GM19193 (cell line): ENCODE data around the gene CFL1.

Source experiments
- POLR2A ChIP-seq: IDR thresholded peaks from 4 replicates; pipeline ENCODE4 v1.6.1; 2011; ENCODE audit not compliant: insufficient read depth, insufficient read length; ENCODE audit errors: extremely low read depth

The CFL1 gene

DNA sequence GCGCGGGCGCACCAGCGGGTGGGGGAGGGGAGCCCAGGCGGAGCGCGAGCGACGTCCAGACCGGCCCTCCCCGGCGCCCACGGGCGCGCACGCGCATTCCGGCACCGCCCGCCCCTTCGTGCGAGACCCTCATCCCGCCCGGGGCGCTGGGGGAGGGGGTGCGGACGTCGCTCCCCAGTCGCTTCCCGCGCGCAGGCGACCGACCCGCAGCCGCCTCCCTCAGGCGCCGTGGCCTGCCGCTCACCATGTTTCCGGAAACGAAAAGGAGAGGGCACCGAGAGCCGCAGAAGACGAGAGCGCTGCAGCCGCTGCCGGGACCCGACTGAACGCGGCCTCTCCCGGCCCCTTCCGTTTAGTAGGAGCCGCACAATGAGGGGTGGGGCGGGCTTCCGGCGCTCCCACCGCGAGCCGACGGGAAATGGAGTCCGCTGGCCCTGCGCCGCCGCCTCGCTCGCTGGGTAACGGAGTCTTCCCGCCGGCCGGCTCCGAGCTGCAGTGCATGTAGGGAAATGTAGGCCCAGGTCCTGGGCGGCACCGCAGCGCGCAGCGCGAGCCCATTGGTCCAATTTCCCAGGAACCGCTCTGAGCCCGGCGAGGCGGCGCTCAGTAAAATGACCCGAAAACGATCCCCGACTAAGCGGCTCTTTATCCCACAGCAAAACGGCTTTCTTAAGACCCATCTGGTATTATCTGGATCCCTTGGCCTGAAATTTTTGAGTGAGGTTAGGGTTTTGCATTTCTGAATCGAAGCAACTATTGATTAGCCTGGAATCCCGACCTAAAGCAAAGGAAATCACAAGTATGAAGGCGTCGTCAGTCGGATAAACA is at the start of gene CFL1:
TSS of gene CFL1 (minus strand) at position 328 of the 828 bp plus-strand sequence. CDS start at position 247, 81 bp downstream.
- peak; percentile 99 for TF ChIP-seq POLR2A

DNA sequence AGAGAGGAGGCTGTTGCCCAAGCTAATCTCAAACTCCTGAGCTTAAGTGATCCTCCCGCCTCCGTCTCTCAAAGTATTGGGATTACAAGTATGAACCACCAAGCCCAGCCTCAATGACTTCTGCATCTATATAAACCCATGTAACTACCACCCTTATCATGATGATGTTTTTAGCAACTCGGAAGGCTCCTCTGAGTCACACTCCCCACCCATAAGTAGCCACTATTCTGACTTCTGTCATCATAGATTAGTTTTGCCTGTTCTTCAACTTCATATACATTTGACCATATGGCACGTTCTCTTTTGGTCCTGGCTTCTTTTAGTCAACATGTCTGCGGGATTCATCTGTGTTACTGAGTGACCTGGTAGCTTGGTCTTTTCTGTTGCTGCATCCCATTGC is 48.6 kb upstream of the CFL1 start:
- no peak for TF ChIP-seq POLR2A

DNA sequence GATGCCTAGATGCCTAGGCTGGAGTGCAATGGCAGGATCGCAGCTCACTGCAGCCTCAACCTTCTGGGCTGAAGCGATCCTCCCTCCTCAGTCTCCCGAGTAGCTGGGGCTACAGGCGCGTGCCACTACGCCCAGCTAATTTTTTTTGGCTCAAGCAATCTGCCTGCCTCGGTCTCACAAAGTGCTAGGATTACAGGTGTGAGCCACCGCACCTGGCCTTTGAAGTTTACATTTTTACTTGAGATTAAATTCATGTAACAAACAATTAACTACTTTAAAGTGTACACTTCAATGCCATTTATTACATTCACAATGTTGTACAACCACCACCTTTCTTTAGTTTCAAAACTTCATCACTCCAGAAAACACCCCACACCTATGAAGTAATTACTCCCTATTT is 45.7 kb upstream of the CFL1 start:
- no peak for TF ChIP-seq POLR2A

DNA sequence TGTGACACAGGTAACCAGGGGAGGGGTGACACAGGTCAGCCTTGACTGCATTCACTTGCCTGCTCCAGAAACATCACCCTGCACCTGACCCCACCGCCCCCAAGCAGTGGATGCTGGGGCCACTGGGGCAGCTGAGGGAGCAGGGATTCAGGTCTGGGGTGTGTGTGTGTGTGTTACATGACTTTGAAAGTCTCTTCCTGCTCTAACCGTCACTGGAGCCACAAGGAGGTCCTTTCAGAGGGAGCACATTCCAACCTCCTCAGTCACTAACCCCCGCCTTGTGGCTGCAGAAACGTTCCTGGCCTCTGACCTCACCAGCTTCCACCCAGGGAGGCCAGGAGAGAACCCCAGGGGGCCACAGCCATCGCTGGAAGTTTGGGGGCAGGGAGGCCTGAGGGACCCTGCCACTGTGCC is 45.1 kb upstream of the CFL1 start:
- no peak for TF ChIP-seq POLR2A

DNA sequence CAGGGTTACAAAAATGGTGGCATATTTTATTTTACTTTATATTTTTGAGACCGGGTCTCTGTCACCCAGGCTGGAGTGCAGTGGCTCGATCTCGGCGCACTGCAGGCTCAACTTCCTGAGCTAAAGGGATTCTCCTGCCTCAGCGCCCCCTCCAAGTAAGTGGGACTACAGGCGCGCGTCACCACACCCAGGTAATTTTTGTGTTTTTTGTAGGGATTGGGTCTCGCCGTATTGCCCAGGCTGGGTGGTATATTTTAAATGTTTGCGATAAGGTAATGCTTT is 42.9 kb upstream of the CFL1 start:
- no peak for TF ChIP-seq POLR2A

DNA sequence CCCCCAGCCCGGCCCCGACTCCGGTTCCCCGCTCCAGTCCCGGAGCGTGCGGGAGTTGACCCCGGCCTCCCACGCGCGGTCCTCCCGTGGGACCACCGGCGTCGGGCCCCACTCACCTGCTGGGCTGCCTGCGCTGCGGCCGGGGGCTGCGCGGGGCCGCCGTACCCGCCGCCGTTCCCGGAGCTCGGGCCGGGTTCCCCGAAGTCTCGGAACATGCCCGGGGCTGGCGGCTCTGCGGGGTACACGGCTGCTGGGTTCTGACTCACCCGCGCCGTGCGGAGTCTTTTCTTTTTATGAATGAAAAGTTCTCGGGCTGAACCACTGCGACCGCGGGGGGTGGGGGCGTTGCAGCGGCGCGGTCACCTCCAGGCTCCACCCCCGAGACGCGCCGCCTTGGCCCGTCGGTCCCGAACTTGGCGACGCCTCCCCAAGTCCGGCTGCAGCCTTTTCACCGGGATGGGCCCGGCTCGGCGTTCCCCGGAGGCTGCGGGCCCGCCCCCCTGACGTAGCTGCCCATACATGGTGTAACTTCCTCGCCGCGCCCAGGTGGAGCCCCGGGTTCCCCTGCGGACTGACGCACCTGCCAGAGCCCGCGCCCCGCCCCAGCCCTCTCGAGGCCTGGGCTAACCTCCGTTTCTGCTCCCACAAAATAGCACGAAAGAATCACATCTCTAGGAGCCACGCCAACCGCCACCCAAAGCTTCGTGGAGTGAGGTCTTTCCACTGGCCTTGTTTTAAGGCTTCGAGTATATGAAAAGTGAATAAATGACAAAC is 42.3 kb upstream of the CFL1 start, which contains the start of gene FOSL1:
TSS of gene FOSL1 (minus strand) at position 264 of the 774 bp plus-strand sequence. CDS start at position 215, 49 bp downstream.
- peak; percentile 88 for TF ChIP-seq POLR2A

DNA sequence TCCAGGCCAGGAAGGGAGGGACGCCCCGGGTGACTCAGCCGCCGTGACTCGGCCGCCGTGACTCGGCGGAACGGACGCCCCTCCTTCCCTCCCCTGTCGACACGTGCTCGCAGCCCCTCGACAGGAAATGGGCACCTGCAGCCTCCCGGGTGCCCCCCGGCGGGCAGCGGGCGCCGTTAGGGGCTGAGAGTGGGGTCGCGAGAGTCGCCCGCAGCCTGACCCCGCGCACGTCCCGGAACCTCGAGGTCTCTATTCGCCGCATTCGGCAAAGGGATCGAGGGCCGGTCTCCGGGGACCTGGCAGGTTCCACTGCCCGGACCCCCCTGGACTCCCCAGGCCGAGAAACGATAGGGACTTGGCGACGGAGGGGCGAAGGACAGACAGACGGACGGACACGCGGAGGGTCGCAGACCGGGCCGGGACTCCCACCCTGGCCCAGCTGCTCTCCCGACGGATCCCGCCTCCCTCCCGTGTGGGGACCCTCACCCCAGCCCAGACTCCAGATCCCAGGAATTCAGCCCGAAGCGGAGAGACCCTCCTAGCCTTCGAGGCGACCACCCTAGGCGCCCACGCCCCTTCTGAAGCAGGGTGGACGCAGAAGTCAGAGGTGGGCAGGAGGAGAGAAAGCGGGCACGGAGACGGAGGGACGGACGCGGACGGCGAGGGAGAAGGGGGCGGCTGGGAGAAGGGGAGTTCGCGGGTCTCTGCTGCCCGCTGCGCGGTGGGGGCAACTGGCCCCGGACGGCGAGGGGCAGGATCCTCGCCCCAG is 41.6 kb upstream of the CFL1 start:
- peak; percentile 55 for TF ChIP-seq POLR2A

DNA sequence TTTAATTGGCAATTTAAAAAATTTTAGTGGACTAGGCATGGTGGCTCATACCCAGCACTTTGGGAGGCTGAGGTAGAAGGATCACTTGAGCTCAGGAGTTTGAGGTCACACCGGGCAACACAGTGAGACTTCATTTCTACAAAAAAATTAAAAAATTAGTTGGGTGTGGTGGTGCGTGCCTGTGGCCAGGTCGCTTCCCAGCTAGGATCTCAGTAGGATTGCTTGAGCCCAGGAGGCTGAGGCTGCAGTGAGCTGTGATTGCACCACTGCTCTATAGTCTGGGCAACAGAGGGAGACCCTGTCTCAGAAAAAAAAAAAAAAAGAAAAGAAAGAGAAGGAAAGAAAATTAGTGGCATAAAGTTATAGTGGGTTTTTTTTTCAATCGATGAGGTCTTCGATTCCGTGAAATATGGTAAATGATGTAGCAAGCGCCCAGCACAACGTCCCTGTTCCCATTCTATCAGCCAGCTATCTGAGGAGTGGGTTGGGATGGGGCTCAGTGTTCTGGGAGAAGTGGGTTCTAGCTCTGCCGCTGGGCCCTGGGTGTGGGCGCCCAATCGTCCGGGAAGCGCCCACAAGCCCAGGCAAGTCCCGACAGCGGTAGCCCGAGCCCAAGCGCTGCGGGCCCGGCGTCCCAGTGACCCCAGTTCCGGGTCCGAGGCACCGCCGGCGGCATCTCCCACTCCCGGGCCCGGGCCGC is 40.8 kb upstream of the CFL1 start:
- no peak for TF ChIP-seq POLR2A

DNA sequence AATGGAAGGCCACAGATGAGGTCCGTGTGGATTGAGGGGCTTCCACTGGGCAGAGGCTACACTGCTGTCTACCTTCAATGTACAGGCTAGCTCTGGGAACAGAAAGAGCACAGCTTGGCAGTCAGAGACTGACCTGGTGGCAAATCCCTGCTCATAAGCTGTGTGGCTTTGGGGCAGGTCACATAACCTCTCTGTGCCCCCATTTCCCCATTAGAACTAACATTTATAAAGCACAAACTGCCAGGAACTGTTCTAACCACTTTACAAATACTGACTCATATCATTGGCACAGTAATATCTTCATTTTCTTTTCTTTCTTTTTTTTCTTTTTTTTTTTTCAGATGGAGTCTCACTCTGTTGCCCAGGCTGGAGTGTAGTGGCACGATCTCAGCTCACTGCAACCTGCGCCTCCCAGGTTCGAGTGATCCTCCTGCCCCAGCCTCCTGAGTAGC is 39.1 kb upstream of the CFL1 start:
- no peak for TF ChIP-seq POLR2A

DNA sequence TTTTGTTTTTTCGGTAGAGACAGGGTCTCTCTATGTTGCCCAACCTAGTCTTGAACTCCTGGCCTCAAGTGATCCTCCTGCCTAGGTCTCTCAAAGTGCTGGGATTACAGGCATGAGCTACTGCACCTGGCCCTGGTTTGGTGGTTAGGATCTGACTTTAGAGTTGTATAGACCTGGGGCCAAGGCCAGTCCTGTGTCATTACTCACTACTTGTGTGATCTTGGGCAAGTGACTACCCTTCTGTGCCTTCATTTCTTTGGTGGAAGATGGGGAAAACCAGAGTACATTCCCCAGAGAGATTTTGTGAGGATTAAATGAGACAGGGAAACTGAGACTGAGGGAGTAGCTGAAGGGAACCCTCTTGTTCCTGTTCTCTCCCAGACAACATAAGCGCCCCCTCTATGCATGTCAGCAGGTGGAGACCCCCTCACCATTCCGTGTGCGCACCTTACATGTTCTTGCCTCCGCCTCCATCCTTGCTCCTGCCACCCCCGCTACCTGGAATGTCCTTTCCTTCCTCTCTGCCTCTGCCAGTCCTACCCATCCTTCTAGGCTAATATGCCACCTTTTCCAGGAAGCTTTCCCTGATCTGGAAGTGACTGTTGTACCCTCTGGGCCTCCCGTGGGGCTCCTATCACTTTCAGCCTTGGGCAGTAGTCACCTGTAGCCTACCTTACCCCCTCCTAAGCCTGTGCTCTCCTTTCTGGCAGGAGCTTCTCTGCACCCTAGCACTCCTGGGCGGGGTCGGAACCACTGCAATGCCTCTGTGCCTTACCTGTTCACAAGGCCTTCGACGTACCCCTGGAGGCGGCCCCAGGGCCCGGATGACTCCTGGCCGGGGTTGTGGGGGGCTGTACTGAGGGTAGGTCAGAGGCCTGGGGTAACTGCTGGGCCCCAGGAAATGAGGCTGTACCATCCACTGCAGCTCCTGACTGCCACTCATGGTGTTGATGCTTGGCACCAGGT is 38.3 kb upstream of the CFL1 start:
- no peak for TF ChIP-seq POLR2A

DNA sequence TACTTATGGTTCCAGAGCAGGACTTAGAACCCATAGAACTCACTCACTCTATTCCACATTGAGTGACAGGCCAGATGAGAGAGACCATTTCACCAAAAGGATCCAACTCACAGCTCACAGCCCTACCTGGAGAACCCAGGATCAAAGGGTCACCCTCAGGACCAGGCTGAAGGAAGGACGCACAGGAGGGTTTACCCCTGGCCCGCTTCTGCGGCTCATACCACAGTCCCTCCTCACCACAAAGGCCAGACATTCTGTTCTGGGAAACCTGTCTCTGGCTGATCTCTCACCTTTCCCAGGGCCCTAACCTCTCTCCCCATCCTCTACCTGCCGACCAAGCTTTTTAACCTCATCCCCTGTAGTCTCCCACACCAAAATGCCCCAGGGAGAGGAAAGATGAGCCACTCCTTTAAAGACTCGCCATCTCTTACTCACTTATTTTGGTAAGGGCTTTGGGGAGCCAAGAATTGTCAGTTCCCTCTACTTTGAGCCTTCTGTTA is 37.6 kb upstream of the CFL1 start:
- no peak for TF ChIP-seq POLR2A

DNA sequence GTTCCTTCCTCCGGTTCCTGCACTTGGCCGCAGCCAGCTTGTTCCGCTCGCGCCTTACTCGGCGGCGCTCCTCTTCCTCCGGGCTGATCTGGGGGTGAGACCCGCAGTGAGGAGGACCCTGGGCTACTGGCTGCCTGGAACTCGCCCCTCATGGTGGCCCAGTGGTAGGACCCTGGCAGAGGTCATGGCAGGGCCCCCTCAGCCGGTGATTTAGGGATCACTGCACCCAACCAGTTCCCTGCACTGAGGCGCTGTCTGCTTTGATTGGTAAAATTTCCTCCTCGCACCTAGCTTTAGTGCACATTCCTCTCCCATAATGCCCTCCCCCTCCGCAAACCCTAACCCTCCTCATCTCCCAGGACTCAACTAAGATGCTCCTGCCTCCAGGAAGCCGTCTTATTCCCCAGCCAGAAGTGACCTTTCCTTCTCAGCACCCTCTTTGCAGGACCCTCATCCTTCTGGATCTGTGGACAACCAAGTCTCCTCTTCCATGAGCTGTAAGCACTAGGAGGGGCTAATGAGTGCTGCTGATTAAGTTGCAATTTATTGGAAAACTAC is 36.1 kb upstream of the CFL1 start:
- TF ChIP-seq POLR2A, result peak; percentile 60
